Sigmoid colon (tissue), 4 donors: ENCODE data around the gene DLL4.

ENCODE experiments used
- CTCF ChIP-seq, 4 experiments: fragments of 450-650 bp in 3 of 4; fragments of 200-600 bp in 1 of 4; IDR thresholded peaks; one replicate each; pipeline ENCODE4 v1.5.1; 2016 to 2019; ENCODE audit warnings: antibody characterized with exemption in 4 of 4, mild to moderate bottlenecking in 3 of 4, moderate library complexity in 2 of 4
- POLR2A ChIP-seq, 2 donors: fragments of 450-650 bp; IDR thresholded peaks; one replicate each; pipeline ENCODE4 v1.6.1; 2016; ENCODE audit warnings: antibody characterized with exemption in 2 of 2, mild to moderate bottlenecking in 2 of 2, moderate library complexity in 2 of 2
- POLR2AphosphoS5 ChIP-seq, 4 donors: sonication (generic); formaldehyde crosslinking; IDR thresholded peaks; one replicate each; pipeline ENCODE4 v1.6.1; 2017; ENCODE audit warnings: antibody characterized with exemption in 4 of 4

GRCh38 chr15:40918799-40919392 lies 10.2 kb upstream of the DLL4 start:
- TF ChIP-seq POLR2A (IDR thresholded peaks at IDR 0.05) (no peak), CTCF (IDR thresholded peaks at IDR 0.05) (no peak), POLR2AphosphoS5 (IDR thresholded peaks at IDR 0.05) (no peak)
